Stimulated activated CD4-positive, alpha-beta T cell treated with anti-CD3 and anti-CD28 coated beads, Interleukin-1b, Interleukin-23, amount 100 ng/mL, for 48 hours (primary cell): Measurements from ENCODE around the gene PHOX2A.
"Not testable (repeated sequence)": the region's sequence is repeated elsewhere in the genome, so short reads cannot be mapped to it uniquely, and the experiment has no call there.

Experiments used
- DNase-seq: peaks from one replicate; pipeline ENCODE4 v3.0.0-alpha.2; 2020

PHOX2A gene

DNA sequence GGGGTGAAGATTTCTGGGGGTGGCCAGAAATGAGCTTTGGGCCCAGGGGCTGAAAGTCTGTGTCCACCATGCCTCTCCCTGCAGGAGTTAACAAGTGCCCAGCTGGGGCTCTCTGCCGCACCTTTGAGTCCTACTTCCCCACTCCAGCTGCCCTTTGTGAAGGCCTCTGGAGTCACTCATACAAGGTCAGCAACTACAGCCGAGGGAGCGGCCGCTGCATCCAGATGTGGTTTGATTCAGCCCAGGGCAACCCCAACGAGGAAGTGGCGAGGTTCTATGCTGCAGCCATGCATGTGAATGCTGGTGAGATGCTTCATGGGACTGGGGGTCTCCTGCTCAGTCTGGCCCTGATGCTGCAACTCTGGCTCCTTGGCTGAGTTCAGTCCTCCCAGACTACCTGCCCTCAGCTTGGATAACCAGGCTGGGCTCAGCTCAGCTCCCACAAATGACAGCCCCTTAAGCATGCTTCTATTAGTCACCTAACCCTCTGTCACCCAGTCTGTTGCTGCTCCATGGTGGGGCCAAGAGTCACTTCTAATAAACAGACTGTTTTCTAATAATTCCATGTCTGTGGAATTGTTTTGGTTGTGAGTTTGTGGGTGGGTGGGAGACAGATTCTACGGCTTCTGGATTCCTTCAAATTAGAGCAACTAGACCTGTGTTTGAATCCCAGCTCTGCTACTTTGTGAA, 22.4 kb downstream of the PHOX2A start:
- no peak for DNase-seq

DNA sequence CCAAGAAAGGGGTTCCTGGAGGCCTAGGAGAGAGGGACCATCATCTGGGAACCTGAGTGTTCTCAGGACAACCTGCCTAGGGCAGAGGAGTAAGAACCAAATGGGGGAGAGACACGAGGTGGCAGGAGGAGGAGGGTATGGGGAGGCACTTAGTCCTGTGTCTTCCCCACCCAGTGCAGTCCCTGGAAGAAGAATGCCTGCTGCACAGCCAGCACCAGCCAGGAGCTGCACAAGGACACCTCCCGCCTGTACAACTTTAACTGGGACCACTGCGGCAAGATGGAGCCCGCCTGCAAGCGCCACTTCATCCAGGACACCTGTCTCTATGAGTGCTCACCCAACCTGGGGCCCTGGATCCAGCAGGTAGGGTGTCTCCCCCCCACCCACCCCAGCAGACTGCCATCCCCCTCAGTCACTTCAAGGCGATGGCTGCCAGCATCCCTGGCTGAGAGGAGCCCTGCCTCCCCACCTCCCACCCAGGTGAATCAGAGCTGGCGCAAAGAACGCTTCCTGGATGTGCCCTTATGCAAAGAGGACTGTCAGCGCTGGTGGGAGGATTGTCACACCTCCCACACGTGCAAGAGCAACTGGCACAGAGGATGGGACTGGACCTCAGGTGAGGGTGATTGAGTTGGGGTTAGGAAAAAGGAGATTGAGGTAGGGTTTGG, 23.1 kb downstream of the PHOX2A start:
- DNase-seq = no peak

DNA sequence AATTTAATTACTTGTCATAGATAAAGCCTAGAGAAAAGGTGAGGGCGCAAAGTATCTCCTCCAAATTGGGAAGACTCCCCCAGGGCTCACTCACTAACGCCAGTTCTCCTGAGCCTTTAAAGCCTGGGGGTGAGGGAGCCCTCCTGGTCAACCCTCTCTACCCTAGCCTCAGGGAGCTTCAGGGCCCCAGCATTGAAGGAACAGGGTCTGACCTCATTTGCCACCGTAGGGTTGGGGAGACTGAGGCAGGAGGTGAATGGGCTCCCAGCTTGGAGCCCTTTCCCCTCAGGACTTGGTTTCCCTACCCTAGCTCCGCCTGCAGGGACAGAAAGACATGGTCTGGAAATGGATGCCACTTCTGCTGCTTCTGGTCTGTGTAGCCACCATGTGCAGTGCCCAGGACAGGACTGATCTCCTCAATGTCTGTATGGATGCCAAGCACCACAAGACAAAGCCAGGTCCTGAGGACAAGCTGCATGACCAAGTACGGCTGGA, 25.7 kb downstream of the PHOX2A start:
- no peak for DNase-seq

DNA sequence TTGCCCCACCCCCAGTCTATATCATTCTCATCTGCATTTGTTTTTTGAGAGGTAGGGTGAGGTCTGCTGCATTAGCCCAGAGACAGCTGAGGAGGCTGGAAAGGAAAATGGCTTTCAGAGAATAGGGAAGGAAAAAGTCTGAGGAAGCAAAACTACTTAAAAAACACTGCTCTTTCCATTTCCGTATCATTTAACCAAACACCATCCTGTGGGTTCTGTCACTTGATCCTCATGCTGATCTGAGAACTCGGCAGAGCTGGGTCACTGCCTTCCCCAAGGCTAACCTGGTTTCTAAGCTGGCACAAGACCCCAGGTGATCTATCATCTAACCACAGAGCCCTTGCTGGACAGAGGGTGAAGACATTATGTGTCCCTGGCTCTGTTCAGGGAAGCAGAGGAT, 26.1 kb downstream of the PHOX2A start:
- DNase-seq = no peak

DNA sequence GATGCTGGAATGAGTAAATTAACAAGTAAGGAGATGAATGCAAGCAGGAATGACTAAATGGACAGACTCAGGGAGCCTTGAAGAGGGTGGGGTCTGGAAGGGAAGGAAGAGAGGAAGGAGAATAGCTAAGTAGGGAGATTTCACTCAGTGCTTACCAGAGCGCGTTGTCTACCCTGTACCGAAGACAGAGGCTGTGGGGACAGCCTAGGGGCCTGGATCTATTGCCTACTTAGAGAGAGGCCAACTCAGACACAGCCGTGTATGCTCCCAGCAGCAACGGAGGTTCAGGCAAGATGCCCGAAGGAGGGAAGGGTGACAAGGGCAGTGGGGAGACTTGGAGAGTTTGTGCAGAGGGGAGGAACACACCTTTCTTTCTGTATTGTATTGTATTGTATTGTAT, 27.3 kb downstream of the PHOX2A start, which contains the start of gene FOLR2:
FOLR2 (plus strand) TSS at position 157 of the 400 bp plus-strand sequence. CDS start 1,791 bp downstream, outside the sequence.
- no peak for DNase-seq

DNA sequence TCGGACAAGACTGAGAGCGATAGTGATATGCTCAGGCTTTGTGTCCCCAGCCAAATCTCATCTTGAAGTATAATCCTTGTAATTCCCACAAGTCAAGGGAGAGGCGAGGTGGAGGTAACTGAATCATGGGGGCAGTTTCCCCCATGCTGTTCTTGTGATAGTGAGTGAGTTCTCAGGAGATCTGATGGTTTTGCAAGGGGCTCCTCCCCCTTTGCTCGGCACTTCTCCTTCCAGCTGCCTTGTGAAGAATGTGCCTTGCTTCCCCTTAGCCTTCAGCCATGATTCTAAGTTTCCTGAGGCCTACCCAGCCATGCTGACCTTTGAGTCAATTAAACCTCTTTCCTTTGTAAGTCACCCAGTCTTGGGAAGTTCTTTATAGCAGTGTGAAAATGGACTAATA, 34.9 kb downstream of the PHOX2A start:
- no peak for DNase-seq

DNA sequence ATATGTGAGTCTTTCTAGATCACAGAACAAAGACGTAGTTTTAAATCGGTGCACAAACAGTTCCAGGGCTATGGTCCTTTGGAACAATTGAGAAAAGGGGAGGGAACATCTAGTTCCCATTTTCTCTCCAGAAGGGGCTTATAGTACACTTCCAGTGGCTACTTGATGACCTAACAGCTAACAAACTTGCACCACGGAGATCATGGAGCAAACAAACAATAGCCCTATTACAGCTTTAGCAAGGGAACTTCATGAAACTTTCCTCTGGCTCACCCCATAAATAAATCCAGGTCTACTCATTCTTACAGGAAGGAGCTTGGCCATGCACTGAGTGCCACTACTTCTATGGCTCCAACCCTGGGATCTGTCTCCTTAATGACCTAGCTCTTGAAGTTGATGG, 35.7 kb downstream of the PHOX2A start:
- no peak for DNase-seq

DNA sequence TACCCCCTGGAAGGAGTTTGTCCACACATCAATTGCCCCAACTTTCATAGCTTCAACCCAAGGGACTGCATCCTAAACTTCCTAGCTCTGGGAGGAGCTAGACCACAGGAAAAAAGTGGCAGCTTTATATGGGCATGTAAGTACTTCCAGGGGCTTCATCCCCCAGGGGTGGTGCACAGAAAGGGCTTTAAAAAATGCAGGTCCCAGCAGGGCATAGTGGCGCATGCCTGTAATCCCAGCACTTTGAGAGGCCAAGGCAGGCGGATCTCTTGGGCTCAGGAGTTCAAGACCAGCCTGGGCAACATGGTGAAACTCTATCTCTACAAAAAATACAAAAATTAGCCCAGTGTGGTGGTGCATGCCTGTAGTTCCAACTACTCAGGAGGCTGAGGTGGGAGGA, 37.2 kb downstream of the PHOX2A start:
- not testable (repeated sequence) for DNase-seq

DNA sequence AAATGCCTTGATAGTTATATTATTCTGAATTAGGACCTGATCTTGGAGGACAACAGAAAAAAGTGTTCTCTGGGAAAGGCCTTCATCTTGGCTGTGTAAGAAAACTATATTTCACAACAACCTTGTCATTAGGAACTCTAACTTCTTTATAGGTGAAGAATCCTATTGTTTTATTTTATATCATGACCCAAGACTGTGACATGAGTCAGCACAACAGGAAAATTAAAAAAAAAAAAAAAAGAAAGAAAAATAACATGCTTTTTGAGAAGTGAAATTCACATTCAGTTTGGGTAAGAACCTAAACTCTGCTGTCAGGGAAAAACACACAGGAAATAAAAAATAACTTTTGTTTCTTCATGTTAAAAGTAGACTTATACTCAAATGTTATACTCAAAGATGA, 39.1 kb downstream of the PHOX2A start:
- DNase-seq = no peak

DNA sequence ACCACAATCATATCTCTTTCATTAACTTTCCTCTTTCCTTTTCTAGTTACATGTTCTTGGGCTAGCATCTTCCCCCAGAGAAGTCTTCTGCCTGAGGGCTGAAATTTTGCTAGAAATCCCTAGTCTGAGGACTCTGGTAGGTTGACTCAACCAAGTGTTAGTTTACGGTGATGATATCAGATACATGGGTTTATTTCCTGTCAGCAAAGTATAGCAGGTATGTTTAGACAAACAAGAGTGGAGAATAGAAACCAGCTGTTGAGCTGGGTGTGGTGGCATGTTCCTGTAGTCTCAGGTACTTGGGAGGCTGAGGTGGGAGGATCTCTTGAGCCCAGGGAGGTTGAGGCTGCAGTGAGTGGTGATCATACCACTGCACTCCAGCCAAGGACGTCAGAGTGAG, 40.8 kb downstream of the PHOX2A start:
- DNase-seq = no peak

DNA sequence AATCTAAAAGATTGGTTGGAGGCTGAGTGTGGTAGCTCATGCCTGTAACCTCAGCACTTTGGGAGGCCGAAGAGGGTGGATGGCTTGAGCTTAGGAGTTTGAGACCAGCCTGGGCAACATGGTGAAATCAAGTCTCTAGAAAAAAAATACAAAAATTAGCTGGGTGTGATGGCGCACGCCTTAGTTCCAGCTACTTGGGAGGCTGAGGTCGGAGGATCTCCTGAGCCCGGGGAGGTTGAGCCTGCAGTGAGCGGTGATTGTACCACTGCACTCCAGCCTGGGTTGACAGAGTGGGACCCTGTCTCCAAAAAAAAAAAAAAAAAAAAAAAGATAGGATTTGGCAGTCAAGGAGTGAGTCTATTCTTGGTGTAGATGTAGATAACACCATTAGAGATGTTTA, 41.4 kb downstream of the PHOX2A start:
- DNase-seq = no peak

DNA sequence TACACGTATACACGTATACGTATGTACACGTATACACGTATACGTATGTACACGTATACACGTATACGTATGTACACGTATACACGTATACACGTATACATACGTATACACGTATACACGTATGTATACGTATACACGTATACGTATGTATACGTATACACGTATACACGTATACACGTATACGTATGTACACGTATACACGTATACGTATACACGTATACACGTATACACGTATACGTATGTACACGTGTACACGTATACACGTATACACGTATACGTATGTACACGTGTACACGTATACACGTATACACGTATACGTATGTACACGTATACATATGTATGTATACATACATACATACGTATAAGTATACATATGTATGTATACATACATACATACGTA, 42.5 kb downstream of the PHOX2A start:
- DNase-seq = not testable (repeated sequence)

DNA sequence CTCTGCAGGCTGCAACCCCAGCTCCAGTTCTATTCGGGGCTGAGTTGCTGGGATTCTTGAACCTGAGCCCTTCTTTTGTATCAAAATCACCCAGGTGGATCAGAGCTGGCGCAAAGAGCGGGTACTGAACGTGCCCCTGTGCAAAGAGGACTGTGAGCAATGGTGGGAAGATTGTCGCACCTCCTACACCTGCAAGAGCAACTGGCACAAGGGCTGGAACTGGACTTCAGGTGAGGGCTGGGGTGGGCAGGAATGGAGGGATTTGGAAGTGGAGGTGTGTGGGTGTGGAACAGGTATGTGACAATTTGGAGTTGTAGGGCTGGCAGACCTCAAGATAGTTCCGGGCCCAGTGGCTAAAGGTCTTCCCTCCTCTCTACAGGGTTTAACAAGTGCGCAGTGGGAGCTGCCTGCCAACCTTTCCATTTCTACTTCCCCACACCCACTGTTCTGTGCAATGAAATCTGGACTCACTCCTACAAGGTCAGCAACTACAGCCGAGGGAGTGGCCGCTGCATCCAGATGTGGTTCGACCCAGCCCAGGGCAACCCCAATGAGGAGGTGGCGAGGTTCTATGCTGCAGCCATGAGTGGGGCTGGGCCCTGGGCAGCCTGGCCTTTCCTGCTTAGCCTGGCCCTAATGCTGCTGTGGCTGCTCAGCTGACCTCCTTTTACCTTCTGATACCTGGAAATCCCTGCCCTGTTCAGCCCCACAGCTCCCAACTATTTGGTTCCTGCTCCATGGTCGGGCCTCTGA, 48.3 kb downstream of the PHOX2A start:
- DNase-seq = no peak

DNA sequence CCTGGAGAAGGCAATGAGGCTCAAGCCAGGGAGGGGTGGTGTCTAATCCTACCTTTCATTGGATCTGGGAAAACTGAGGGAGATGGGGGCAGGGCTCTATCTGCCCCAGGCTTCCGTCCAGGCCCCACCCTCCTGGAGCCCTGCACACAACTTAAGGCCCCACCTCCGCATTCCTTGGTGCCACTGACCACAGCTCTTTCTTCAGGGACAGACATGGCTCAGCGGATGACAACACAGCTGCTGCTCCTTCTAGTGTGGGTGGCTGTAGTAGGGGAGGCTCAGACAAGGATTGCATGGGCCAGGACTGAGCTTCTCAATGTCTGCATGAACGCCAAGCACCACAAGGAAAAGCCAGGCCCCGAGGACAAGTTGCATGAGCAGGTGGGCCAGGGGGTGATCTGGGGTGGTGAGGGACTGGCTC, 52.0 kb downstream of the PHOX2A start, which contains the start of gene FOLR1:
FOLR1 (plus strand) TSS at position 180 of the 421 bp plus-strand sequence; CDS start at position 214, 34 bp downstream.
- no peak for DNase-seq

DNA sequence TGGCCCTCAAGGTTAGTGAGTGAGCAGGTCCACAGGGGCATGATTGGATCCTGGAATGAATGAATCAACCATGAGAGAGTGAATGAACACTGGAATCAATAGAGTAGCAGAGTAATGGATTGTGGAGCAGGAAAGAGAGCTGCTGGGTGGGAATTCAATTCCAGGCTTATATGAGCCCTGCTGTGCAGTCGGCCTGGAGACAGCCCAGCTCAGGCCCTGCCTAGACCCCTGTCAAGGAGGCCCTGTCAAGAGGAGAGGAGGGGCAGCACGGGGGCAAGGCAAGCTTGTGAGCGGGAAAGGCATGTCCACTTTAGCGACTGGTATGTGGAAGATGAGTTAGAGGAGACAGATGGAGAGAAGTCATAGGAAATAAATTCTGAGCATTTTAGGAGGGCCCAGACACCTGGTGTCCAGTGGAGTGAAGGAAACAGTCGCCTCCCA, 53.3 kb downstream of the PHOX2A start:
- DNase-seq = no peak

DNA sequence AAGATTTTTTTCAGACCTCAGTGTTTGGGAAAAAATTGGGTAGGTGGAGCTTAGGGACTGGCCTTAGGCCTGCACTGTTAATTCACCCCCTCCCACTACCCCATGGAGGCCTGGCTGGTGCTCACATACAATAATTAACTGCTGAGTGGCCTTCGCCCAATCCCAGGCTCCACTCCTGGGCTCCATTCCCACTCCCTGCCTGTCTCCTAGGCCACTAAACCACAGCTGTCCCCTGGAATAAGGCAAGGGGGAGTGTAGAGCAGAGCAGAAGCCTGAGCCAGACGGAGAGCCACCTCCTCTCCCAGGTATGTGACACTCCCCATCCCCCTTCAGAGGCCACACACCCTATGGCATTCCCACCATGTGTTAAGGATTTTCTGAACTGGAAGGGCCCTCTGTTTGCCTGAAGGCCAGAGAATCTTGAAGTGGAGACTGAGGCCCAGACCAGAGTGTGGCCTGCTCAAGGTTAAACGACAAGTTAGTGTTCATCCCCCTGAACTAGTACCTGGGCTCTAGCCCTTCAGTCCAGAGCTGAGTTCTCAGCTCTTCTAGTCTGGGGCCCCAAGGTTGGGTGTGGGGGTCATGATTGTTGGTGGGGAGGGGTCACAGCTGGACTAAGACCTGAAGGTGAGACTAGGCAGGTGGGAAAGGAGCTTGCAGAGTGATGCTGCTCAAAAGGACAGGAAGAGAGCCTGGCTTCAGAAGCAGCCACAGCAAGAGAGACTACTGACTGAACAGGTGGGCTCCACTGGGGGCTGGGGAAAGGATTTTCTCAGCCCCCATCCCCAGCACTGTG, 54.3 kb downstream of the PHOX2A start:
- DNase-seq = no peak
